Naive B cell (primary cell): ENCODE measurements around the gene BTBD17. TPM values are rescaled to one million over a fixed set of nuclear protein-coding genes. Genes with fewer than 3 reads are reported as not detected.
"Not testable (repeated sequence)": the region's sequence is repeated elsewhere in the genome, so short reads cannot be mapped to it uniquely, and the experiment has no call there.

Experiments used
- ATAC-seq, 2 donors: fragments of 150-1000 bp; cut with Tn5 transposase; 2 replicates each; pipeline ENCODE4 v1.10.0; 2021; ENCODE audit warnings: low read depth in 2 of 2, mild to moderate bottlenecking in 2 of 2, moderate library complexity in 2 of 2
- DNase-seq: peaks from one replicate; pipeline ENCODE4 v3.0.0; 2022
- H3K27ac Mint-ChIP-seq, 6 donors: one replicate each; pipeline ENCODE4 v1.8.0; 2020 to 2022; ENCODE audit warnings: mild to moderate bottlenecking in 6 of 6, mixed read lengths in 6 of 6, moderate library complexity in 5 of 6, inconsistent platforms in 2 of 6
- H3K27me3 Mint-ChIP-seq, 3 donors: one replicate each; pipeline ENCODE4 v1.8.0; 2021 to 2022; ENCODE audit warnings: mixed read lengths in 3 of 3, mild to moderate bottlenecking in 1 of 3
- H3K36me3 Mint-ChIP-seq, 2 donors: one replicate each; pipeline ENCODE4 v1.8.0; 2020 to 2022; ENCODE audit warnings: mixed read lengths in 2 of 2, inconsistent platforms in 1 of 2, mild to moderate bottlenecking in 1 of 2
- H3K4me1 Mint-ChIP-seq, 3 donors: one replicate each; pipeline ENCODE4 v1.8.0; 2020 to 2022; ENCODE audit warnings: mixed read lengths in 3 of 3, inconsistent platforms in 1 of 3, mild to moderate bottlenecking in 1 of 3, moderate library complexity in 1 of 3
- H3K4me3 Mint-ChIP-seq, 8 donors: one replicate each; pipeline ENCODE4 v1.8.0; 2020 to 2022; ENCODE audit warnings: mild to moderate bottlenecking in 8 of 8, mixed read lengths in 8 of 8, moderate library complexity in 8 of 8, inconsistent platforms in 2 of 8
- H3K9me3 Mint-ChIP-seq, 7 donors: one replicate each; pipeline ENCODE4 v1.8.0; 2020 to 2022; ENCODE audit warnings: mixed read lengths in 7 of 7, mild to moderate bottlenecking in 5 of 7, inconsistent platforms in 2 of 7, moderate library complexity in 1 of 7
- polyA plus RNA-seq, 6 donors: library from polyadenylated mRNA; unstranded; fragments of 300-500 nt; fragmentation: Illumina TruSeq; gene quantifications; one replicate each; pipeline ENCODE4 v1.2.3, GENCODE V29; 2021; ENCODE audit warnings: low read depth in 6 of 6

BTBD17 gene, protein sequence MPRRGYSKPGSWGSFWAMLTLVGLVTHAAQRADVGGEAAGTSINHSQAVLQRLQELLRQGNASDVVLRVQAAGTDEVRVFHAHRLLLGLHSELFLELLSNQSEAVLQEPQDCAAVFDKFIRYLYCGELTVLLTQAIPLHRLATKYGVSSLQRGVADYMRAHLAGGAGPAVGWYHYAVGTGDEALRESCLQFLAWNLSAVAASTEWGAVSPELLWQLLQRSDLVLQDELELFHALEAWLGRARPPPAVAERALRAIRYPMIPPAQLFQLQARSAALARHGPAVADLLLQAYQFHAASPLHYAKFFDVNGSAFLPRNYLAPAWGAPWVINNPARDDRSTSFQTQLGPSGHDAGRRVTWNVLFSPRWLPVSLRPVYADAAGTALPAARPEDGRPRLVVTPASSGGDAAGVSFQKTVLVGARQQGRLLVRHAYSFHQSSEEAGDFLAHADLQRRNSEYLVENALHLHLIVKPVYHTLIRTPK
- not detected for polyA plus RNA-seq

GRCh38 chr17:74361230-74362068 is at the start of gene BTBD17:
Gene BTBD17, minus strand, starts transcription at chr17:74361868. Its CDS starts 49 bp downstream, at chr17:74361819.
- Mint-ChIP-seq H3K9me3 (peaks cover 0 to 2% (median 0%) of the 10 kb centered on the region in 7 donors), H3K27me3 (peaks cover 31 to 74% (median 59%) of the 10 kb centered on the region in 3 donors), H3K36me3 (no peaks in the 10 kb centered on the region), H3K4me3 (no peak within 1 kb of the TSS), H3K27ac (no peak within 1 kb of the TSS), H3K4me1 (peaks cover 0 to 9% (median 0%) of the 10 kb centered on the region in 3 donors)
- DNase-seq (no peak), ATAC-seq (peak in 1 of 2 donors; percentile 37)

GRCh38 chr17:74410001-74410443 is 48.4 kb upstream of the BTBD17 start:
- H3K36me3 Mint-ChIP-seq, result peaks cover 0 to 8% of the 10 kb centered on the region in 2 donors
- H3K27me3 Mint-ChIP-seq, result peaks cover 4 to 32% (median 13%) of the 10 kb centered on the region in 3 donors
- DNase-seq (no peak), ATAC-seq (no peak)
- H3K4me3 Mint-ChIP-seq, result no peak overlapping the region
- H3K9me3 Mint-ChIP-seq, result peaks cover 0 to 7% (median 2%) of the 10 kb centered on the region in 7 donors
- peaks cover 0 to 5% (median 3%) of the 10 kb centered on the region in 3 donors for H3K4me1 Mint-ChIP-seq
- no peak overlapping the region for H3K27ac Mint-ChIP-seq

DNA sequence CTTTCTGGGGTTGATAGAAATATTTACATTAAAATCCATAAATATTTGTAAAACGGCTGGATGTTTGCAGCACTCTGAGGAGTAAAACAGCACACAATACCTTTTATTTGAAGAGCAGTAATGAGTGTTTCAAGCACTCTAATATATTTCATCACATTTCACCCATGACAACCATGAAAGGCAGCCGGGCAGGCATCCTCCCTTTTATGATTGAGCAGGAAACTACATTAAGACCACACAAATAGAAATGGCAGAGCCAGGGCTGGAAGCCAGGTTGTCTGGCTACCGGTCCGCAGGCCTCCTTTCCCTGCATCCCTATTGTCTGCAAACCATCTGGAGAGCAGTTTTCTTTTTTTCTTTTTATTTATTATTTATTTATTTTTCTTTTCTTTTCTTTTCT is 47.1 kb upstream of the BTBD17 start:
- Mint-ChIP-seq H3K9me3 (peaks cover 0 to 7% (median 2%) of the 10 kb centered on the region in 7 donors), H3K27me3 (peaks cover 10 to 30% (median 21%) of the 10 kb centered on the region in 3 donors), H3K4me1 (no peaks in the 10 kb centered on the region), H3K4me3 (no peak overlapping the region), H3K27ac (no peak overlapping the region), H3K36me3 (peaks cover 0 to 8% of the 10 kb centered on the region in 2 donors)
- DNase-seq, result no peak
- ATAC-seq, result no peak

DNA sequence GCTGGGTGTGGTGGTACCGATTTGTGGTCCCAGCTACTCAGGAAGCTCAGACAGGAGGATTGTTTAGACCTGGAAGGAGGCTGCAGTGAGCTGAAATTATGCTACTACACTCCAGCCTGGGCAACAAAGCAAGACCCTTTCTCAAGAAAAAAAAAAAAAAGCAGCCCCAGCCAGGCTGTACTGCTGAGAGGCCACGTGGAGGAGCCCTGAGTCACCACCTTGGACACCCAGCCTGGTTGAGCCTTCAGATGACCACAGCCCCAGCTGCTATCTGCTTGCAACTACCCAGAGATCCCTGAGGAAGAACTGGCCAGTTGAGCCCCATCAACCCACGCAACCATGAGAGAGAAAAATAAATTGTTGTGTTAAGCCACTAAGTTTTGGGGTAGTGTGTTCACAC is 46.6 kb upstream of the BTBD17 start:
- H3K36me3 Mint-ChIP-seq, result peaks cover 0 to 8% of the 10 kb centered on the region in 2 donors
- ATAC-seq (no peak), DNase-seq (no peak)
- no peak overlapping the region for H3K27ac Mint-ChIP-seq
- H3K27me3 Mint-ChIP-seq, result peaks cover 10 to 32% (median 21%) of the 10 kb centered on the region in 3 donors
- H3K4me1 Mint-ChIP-seq, result no peaks in the 10 kb centered on the region
- H3K9me3 Mint-ChIP-seq, result peaks cover 0 to 7% (median 2%) of the 10 kb centered on the region in 7 donors
- H3K4me3 Mint-ChIP-seq, result no peak overlapping the region

DNA sequence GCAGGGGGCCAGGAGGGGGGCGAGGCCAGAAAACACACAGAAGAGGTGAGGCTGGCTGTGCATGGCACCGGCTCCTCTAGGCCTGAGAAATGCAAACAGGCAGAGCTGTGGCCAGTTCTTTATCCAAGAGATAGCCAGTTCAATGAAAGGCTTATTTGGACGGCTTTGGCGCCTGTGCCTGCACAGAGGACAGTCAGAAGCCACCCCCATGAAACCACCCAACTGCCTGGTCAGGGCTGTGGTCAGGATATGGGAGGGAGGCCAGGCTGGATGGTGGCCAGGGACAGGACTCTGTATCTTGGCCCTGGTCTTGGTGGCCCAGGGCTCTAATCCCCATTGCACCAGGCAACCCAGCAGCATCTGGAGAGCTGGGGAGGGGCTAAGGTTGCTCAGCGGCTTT is 45.7 kb upstream of the BTBD17 start:
- no peaks in the 10 kb centered on the region for H3K4me1 Mint-ChIP-seq
- no peak overlapping the region for H3K4me3 Mint-ChIP-seq
- no peak overlapping the region for H3K27ac Mint-ChIP-seq
- peaks cover 0 to 7% (median 2%) of the 10 kb centered on the region in 7 donors for H3K9me3 Mint-ChIP-seq
- no peak for ATAC-seq
- peaks cover 0 to 8% of the 10 kb centered on the region in 2 donors for H3K36me3 Mint-ChIP-seq
- peaks cover 10 to 32% (median 21%) of the 10 kb centered on the region in 3 donors for H3K27me3 Mint-ChIP-seq
- no peak for DNase-seq

GRCh38 chr17:74405311-74405710 is 43.6 kb upstream of the BTBD17 start:
- H3K9me3 Mint-ChIP-seq, H3K4me1 Mint-ChIP-seq, H3K27ac Mint-ChIP-seq, H3K36me3 Mint-ChIP-seq, DNase-seq, H3K4me3 Mint-ChIP-seq, ATAC-seq: not testable (repeated sequence)
- H3K27me3 Mint-ChIP-seq, result peaks cover 13 to 30% (median 26%) of the 10 kb centered on the region in 3 donors

- DNase-seq (no peak), ATAC-seq (no peak)
- H3K4me1 Mint-ChIP-seq, result no peaks in the 10 kb centered on the region
- H3K36me3 Mint-ChIP-seq, result no peaks in the 10 kb centered on the region
- H3K9me3 Mint-ChIP-seq, result peaks cover 0 to 4% (median 0%) of the 10 kb centered on the region in 7 donors
- no peak overlapping the region for H3K4me3 Mint-ChIP-seq
- no peak overlapping the region for H3K27ac Mint-ChIP-seq
- H3K27me3 Mint-ChIP-seq, result peaks cover 13 to 30% (median 26%) of the 10 kb centered on the region in 3 donors
Measured at GRCh38 chr17:74404789-74405188, 43.1 kb upstream of the BTBD17 start.

DNA sequence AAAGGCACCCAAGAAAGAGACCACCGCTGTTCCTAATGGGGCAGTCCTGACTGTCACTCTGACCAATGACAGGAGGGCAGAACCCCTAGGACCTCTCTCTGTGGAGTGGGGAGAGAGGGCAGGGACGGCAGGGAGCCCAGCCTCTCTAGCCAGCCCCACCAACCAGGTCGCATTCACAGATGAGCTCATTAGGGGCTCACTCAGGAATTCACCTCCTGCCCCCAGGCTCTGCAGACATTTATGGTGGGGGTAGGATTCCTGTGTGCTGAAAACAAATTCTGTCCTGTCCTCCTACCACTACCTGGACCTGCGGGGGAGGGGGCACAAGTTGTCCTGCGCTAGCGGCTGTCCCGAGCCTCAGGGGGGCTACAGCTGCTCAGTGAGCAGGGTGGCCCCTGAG is 42.5 kb upstream of the BTBD17 start:
- Mint-ChIP-seq H3K9me3 (peaks cover 0 to 7% (median 0%) of the 10 kb centered on the region in 7 donors), H3K4me3 (no peak overlapping the region), H3K27ac (no peak overlapping the region), H3K36me3 (no peaks in the 10 kb centered on the region), H3K4me1 (no peaks in the 10 kb centered on the region), H3K27me3 (peaks cover 13 to 30% (median 26%) of the 10 kb centered on the region in 3 donors)
- ATAC-seq (no peak), DNase-seq (no peak)

- DNase-seq, result no peak
- H3K27me3 Mint-ChIP-seq, result peaks cover 13 to 30% (median 26%) of the 10 kb centered on the region in 3 donors
- ATAC-seq, result no peak
- H3K36me3 Mint-ChIP-seq, result no peaks in the 10 kb centered on the region
- no peak overlapping the region for H3K4me3 Mint-ChIP-seq
- H3K9me3 Mint-ChIP-seq, result peaks cover 0 to 7% (median 0%) of the 10 kb centered on the region in 7 donors
- no peak overlapping the region for H3K27ac Mint-ChIP-seq
- no peaks in the 10 kb centered on the region for H3K4me1 Mint-ChIP-seq
Measured at GRCh38 chr17:74403512-74404137, 42.0 kb upstream of the BTBD17 start.

DNA sequence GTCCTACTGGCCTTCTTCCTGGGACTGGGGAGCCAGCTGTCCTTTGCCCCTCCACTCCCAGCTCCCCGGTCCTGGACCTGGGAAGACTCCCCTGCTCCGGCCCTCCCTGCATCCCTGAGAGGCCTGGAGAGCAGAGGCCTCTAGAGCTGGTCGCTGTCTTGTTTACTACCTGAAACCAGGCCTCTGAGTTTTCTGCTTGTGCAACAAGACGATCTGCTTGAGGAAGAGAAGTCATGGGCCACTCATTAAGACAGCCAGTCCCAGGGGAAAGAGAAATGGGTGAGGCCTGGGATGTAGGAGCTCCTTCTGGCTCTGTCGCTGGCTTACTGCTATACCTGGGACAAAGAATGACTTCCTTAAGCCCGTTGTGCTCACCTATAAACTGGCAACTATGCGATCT is 40.4 kb upstream of the BTBD17 start:
- no peaks in the 10 kb centered on the region for H3K4me1 Mint-ChIP-seq
- ATAC-seq (no peak), DNase-seq (no peak)
- H3K36me3 Mint-ChIP-seq, result no peaks in the 10 kb centered on the region
- H3K27me3 Mint-ChIP-seq, result peaks cover 13 to 26% (median 26%) of the 10 kb centered on the region in 3 donors
- H3K27ac Mint-ChIP-seq, result peak overlapping the region in 1 of 6 donors; percentile 28
- H3K4me3 Mint-ChIP-seq, result no peak overlapping the region
- peaks cover 0 to 7% (median 0%) of the 10 kb centered on the region in 7 donors for H3K9me3 Mint-ChIP-seq

GRCh38 chr17:74396567-74396966 is 34.9 kb upstream of the BTBD17 start:
- Mint-ChIP-seq H3K4me1 (no peaks in the 10 kb centered on the region), H3K27ac (no peak overlapping the region), H3K36me3 (peaks cover 0 to 2% of the 10 kb centered on the region in 2 donors), H3K9me3 (peaks cover 0 to 9% (median 2%) of the 10 kb centered on the region in 7 donors), H3K27me3 (peaks cover 6 to 22% (median 19%) of the 10 kb centered on the region in 3 donors), H3K4me3 (no peak overlapping the region)
- DNase-seq (no peak), ATAC-seq (no peak)

- Mint-ChIP-seq H3K9me3 (peaks cover 0 to 16% (median 1%) of the 10 kb centered on the region in 7 donors), H3K4me3 (no peak overlapping the region)
- no peak for ATAC-seq
Measured at GRCh38 chr17:74394977-74395376, 33.3 kb upstream of the BTBD17 start.

More at GRCh38 chr17:74394977-74395376, 33.3 kb upstream of the BTBD17 start:
- H3K4me1 Mint-ChIP-seq, result no peaks in the 10 kb centered on the region
- no peak for DNase-seq
- peaks cover 0 to 5% of the 10 kb centered on the region in 2 donors for H3K36me3 Mint-ChIP-seq
- H3K27me3 Mint-ChIP-seq, result peaks cover 10 to 23% (median 22%) of the 10 kb centered on the region in 3 donors
- no peak overlapping the region for H3K27ac Mint-ChIP-seq
